ENCODE measurements around the gene THEMIS2.

DNA sequence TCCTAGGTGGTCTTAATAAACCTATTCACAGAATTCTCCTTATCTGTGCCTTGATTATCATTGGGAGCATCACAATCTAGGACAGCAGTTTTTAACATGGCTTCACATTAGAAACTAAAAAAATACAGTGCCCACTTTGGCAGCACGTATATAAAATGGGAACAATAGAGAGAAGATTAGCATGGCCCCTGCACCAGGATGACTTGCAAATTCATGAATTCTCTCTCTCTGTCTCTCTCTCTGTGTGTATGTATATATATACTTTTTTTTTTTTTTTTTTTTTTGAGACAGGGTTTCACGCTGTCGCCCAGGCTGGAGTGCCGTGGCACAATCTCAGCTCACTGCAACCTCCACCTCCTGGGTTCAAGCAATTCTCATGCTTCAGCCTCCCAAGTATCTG lies 47.9 kb upstream of the THEMIS2 start:
- TF ChIP-seq, protein P1, sequence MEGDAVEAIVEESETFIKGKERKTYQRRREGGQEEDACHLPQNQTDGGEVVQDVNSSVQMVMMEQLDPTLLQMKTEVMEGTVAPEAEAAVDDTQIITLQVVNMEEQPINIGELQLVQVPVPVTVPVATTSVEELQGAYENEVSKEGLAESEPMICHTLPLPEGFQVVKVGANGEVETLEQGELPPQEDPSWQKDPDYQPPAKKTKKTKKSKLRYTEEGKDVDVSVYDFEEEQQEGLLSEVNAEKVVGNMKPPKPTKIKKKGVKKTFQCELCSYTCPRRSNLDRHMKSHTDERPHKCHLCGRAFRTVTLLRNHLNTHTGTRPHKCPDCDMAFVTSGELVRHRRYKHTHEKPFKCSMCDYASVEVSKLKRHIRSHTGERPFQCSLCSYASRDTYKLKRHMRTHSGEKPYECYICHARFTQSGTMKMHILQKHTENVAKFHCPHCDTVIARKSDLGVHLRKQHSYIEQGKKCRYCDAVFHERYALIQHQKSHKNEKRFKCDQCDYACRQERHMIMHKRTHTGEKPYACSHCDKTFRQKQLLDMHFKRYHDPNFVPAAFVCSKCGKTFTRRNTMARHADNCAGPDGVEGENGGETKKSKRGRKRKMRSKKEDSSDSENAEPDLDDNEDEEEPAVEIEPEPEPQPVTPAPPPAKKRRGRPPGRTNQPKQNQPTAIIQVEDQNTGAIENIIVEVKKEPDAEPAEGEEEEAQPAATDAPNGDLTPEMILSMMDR (conservative IDR thresholded peaks at IDR 0.05 in 1 of 2, IDR thresholded peaks at IDR 0.05 in 1 of 2; ENCODE audit: extremely low read depth in 1 of 2, insufficient read depth in 1 of 2, low read depth in 1 of 2, low read length in 2 of 2) = no peak
- TF ChIP-seq EZH2 (IDR thresholded peaks at IDR 0.05; ENCODE audit: borderline replicate concordance, low read length) = no peak

All from mammary epithelial cell (primary cell).